ENCODE data around the gene HYLS1.
"Not testable (repeated sequence)": the region's sequence is repeated elsewhere in the genome, so short reads cannot be mapped to it uniquely, and the experiment has no call there.

The HYLS1 gene

DNA sequence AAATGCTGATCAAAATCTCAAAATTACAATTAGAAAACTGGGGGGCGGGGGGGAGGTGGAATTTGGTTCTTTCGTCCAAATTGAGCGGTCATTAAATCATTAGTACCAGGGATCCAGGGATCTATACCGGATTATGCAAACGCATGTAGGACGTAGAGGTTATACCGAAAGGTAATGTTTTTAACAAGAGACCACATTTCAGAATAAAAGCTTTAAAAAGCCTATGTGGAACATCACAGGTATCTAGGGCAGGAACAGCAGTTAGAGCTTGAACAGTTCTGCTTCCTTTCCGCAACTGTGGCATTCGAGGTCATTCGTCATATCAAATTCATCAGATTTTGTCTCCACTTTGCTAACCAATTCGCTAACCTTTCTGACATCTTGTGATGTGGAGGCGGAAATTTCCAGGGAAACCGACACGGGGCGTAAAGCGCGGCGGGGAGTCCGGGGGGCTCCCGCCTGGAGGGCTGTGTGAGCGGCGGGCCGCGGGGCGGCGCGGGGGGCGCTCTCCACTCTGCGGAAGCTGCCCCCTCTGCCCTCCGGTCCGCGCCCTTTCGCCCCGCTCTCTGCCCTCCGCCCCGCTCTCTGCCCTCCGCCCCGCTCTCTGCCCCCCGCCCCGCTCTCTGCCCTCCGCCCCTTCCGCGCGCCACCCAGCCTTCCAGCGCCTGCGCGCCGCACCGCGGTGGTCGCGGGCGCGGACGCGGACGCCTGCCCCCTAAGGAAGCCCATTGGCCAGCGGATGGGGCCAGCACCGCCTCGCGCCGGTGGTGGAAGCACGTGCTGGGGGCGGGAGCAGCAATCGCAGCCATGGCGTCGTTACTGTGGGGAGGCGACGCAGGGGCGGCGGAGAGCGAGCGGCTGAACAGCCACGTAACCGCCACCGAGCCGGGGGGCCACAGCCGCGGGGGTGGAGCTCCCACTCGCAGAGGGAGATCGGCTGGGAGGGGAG, 16.5 kb downstream of the HYLS1 start, which contains the start of gene DDX25:
DDX25 (plus strand) TSS at position 798 of the 949 bp plus-strand sequence; CDS start at position 808, 10 bp downstream.
- DNase-seq (ENCODE audit: insufficient read length) (no peak), FAIRE-seq (peak; percentile 30)
- TF ChIP-seq POLR2A (IDR thresholded peaks at IDR 0.05; ENCODE audit: low read depth, low read length) (no peak), POLR2AphosphoS5 (IDR thresholded peaks at IDR 0.05; ENCODE audit: low read depth, low read length) (no peak), TAF1 (IDR thresholded peaks at IDR 0.05; ENCODE audit: borderline replicate concordance, low read depth, low read length) (no peak)

GRCh38 chr11:125904678-125905077, 17.2 kb downstream of the HYLS1 start:
- no peak for FAIRE-seq
- TF ChIP-seq POLR2A (IDR thresholded peaks at IDR 0.05; ENCODE audit: low read depth, low read length) = no peak
- TF ChIP-seq TAF1 (IDR thresholded peaks at IDR 0.05; ENCODE audit: borderline replicate concordance, low read depth, low read length) = no peak
- no peak for TF ChIP-seq POLR2AphosphoS5 (IDR thresholded peaks at IDR 0.05; ENCODE audit: low read depth, low read length)
- no peak for DNase-seq (ENCODE audit: insufficient read length)

GRCh38 chr11:125910226-125910849, 22.9 kb downstream of the HYLS1 start:
- FAIRE-seq (no peak), DNase-seq (ENCODE audit: insufficient read length) (no peak)
- TF ChIP-seq POLR2A (IDR thresholded peaks at IDR 0.05; ENCODE audit: low read depth, low read length) = no peak
- TF ChIP-seq TAF1 (IDR thresholded peaks at IDR 0.05; ENCODE audit: borderline replicate concordance, low read depth, low read length) = no peak

GRCh38 chr11:125914601-125915000, 27.1 kb downstream of the HYLS1 start:
- DNase-seq (ENCODE audit: insufficient read length); FAIRE-seq: not testable (repeated sequence)

DNA sequence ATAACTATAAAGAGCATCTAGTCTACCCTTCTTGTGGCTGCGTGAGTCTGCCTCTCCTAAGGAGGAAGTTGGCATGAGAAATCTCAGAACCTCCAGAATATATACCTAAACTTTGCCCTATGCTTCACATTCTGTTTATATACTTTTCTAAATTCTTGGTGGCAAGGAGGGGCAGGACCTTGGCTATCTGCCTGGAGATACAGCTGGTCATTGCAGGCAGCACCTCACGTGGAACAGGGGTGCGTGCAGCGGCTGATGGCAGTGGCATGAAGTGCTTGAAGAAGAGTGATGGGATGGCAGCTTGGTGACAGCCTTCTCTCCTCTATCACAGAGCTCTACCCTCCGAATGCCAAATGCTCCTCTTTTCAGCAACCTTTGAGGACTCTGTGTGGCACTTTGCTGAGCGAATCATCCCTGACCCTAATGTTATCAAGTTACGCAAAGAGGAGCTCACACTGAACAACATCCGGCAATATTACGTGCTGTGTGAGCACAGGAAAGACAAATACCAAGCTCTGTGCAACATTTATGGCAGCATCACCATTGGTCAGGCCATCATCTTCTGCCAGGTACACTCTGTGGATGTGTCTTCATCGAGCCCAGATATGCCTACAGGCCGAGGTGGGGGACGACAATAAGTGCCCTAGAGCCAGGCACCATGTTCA, 29.3 kb downstream of the HYLS1 start:
- TF ChIP-seq TAF1 (IDR thresholded peaks at IDR 0.05; ENCODE audit: borderline replicate concordance, low read depth, low read length) = no peak
- no peak for TF ChIP-seq POLR2AphosphoS5 (IDR thresholded peaks at IDR 0.05; ENCODE audit: low read depth, low read length)
- TF ChIP-seq POLR2A (IDR thresholded peaks at IDR 0.05; ENCODE audit: low read depth, low read length) = no peak
- DNase-seq (ENCODE audit: insufficient read length) (no peak), FAIRE-seq (no peak)

- FAIRE-seq (no peak), DNase-seq (ENCODE audit: insufficient read length) (no peak)
- TF ChIP-seq POLR2AphosphoS5 (IDR thresholded peaks at IDR 0.05; ENCODE audit: low read depth, low read length) (no peak), TAF1 (IDR thresholded peaks at IDR 0.05; ENCODE audit: borderline replicate concordance, low read depth, low read length) (no peak), POLR2A (IDR thresholded peaks at IDR 0.05; ENCODE audit: low read depth, low read length) (no peak)
These were observed 30.8 kb downstream of the HYLS1 start for GRCh38 chr11:125918140-125918840.

- TF ChIP-seq POLR2AphosphoS5 (IDR thresholded peaks at IDR 0.05; ENCODE audit: low read depth, low read length) = no peak
- FAIRE-seq (no peak), DNase-seq (ENCODE audit: insufficient read length) (no peak)
These were observed 33.6 kb downstream of the HYLS1 start for GRCh38 chr11:125921042-125921441.

- no peak for DNase-seq (ENCODE audit: insufficient read length)
- no peak for FAIRE-seq
- TF ChIP-seq POLR2A (IDR thresholded peaks at IDR 0.05; ENCODE audit: low read depth, low read length) = no peak
- TF ChIP-seq TAF1 (IDR thresholded peaks at IDR 0.05; ENCODE audit: borderline replicate concordance, low read depth, low read length) = no peak
- TF ChIP-seq POLR2AphosphoS5 (IDR thresholded peaks at IDR 0.05; ENCODE audit: low read depth, low read length) = no peak
These were observed 34.7 kb downstream of the HYLS1 start for GRCh38 chr11:125922156-125922555.

DNA sequence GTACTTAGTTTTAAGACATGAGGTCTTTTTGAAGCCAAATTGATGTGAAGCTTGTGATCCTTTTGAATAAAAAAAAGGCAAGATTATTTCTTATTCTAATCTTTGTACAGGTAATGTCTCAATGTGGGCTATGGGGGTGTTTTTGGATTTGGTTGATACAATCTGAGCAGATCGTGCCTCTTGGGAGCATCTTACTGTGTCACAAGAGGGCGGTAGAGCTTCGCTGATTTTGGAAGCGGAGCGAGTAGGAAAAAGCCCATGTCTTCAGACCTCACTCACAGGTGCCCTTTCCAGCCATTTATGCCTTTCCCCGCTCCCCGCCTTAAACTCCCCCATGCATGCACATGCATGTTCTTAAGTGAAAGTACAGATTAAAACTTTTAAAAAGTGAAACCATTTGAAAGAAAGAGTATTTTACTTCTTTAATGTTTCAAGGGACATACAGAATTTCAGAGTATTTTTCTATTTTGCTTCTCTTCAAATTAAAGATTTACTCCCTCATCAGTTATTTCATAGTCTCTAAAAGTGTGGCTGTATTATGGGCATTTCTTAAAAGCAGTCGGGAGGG, 35.6 kb downstream of the HYLS1 start:
- DNase-seq (ENCODE audit: insufficient read length) (peak; percentile 43), FAIRE-seq (peak; percentile 91)
- TF ChIP-seq POLR2AphosphoS5 (IDR thresholded peaks at IDR 0.05; ENCODE audit: low read depth, low read length) (no peak), TAF1 (IDR thresholded peaks at IDR 0.05; ENCODE audit: borderline replicate concordance, low read depth, low read length) (no peak), POLR2A (IDR thresholded peaks at IDR 0.05; ENCODE audit: low read depth, low read length) (no peak)

DNA sequence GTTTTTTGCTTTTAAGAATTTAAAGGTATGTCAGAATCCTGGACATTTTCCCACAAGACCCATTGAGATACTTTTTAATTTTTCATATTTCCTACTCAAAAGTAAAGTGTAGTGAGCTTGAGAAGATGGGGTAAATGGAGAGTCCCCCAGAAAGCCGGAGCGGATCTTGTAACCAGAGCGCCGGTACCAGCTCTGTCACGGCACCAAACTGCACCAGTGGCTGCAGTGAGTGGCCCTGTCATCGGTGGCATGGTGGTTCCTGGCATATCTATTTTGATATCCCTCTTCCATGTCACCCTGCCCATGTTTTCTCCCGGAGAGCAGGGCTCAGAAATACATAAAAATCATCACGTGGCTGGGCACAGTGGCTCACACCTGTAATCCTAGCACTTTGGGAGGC, 36.2 kb downstream of the HYLS1 start:
- no peak for DNase-seq (ENCODE audit: insufficient read length)
- FAIRE-seq = no peak
- TF ChIP-seq POLR2A (IDR thresholded peaks at IDR 0.05; ENCODE audit: low read depth, low read length) (no peak), POLR2AphosphoS5 (IDR thresholded peaks at IDR 0.05; ENCODE audit: low read depth, low read length) (no peak), TAF1 (IDR thresholded peaks at IDR 0.05; ENCODE audit: borderline replicate concordance, low read depth, low read length) (no peak)

- TF ChIP-seq POLR2A (IDR thresholded peaks at IDR 0.05; ENCODE audit: low read depth, low read length) (no peak), POLR2AphosphoS5 (IDR thresholded peaks at IDR 0.05; ENCODE audit: low read depth, low read length) (no peak), TAF1 (IDR thresholded peaks at IDR 0.05; ENCODE audit: borderline replicate concordance, low read depth, low read length) (no peak)
- no peak for FAIRE-seq
- DNase-seq (ENCODE audit: insufficient read length) = no peak
These were observed 37.0 kb downstream of the HYLS1 start for GRCh38 chr11:125924384-125925007.
